Duodenal mucosa (tissue), 2 donors: ENCODE measurements around the gene GMPS.
"Not testable (repeated sequence)": the region's sequence is repeated elsewhere in the genome, so short reads cannot be mapped to it uniquely, and the experiment has no call there.

Experiments
- H3K27ac ChIP-seq: one replicate; pipeline ENCODE4 v1.7.0; 2013; ENCODE audit warnings: low read depth, low read length
- H3K27me3 ChIP-seq, 2 donors: one replicate each; pipeline ENCODE4 v1.7.0; 2013; ENCODE audit warnings: low read length in 2 of 2, control low read depth in 1 of 2; ENCODE audit not compliant: insufficient read depth in 2 of 2, control insufficient read depth in 1 of 2
- H3K36me3 ChIP-seq, 2 donors: one replicate each; pipeline ENCODE4 v1.7.0; 2013; ENCODE audit warnings: low read length in 2 of 2, control low read depth in 1 of 2; ENCODE audit not compliant: insufficient read depth in 2 of 2, control insufficient read depth in 1 of 2
- H3K4me1 ChIP-seq, 2 donors: one replicate each; pipeline ENCODE4 v1.7.0; 2013; ENCODE audit warnings: low read length in 2 of 2, control low read depth in 1 of 2; ENCODE audit not compliant: insufficient read depth in 2 of 2, control insufficient read depth in 1 of 2
- H3K4me3 ChIP-seq, 2 donors: one replicate each; pipeline ENCODE4 v1.7.0; 2013; ENCODE audit warnings: low read length in 2 of 2, low read depth in 1 of 2
- H3K9ac ChIP-seq, 2 donors: one replicate each; pipeline ENCODE4 v1.7.0; 2013; ENCODE audit warnings: low read length in 2 of 2, low read depth in 1 of 2
- H3K9me3 ChIP-seq, 2 donors: one replicate each; pipeline ENCODE4 v1.7.0; 2013; ENCODE audit warnings: low read length in 2 of 2, control low read depth in 1 of 2; ENCODE audit not compliant: control insufficient read depth in 1 of 2

GMPS gene

DNA sequence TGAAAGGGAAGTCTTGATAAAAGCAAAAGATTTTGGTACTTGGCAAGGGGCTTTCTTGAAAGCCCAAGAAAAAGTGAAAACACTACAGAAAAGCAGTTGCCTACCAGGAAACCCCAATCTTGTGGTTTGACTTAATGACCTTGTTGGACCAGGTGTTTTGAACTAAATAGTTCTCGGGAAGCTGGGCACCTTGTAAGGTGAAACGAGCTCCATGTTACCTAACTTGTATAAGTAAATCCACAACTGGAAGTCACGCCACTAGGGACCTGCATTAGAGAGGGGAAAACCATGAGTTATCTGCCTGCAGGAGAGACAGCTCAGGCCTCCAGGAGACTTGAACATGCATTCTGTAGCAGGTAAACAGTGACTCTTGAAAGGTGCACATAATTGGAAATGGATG is 88.2 kb downstream of the GMPS start:
- Histone ChIP-seq H3K9ac (no peak overlapping the region), H3K27ac (no peak overlapping the region), H3K4me3 (no peak overlapping the region), H3K27me3 (no peaks in the 10 kb centered on the region), H3K36me3 (no peaks in the 10 kb centered on the region), H3K4me1 (no peaks in the 10 kb centered on the region), H3K9me3 (no peaks in the 10 kb centered on the region)

DNA sequence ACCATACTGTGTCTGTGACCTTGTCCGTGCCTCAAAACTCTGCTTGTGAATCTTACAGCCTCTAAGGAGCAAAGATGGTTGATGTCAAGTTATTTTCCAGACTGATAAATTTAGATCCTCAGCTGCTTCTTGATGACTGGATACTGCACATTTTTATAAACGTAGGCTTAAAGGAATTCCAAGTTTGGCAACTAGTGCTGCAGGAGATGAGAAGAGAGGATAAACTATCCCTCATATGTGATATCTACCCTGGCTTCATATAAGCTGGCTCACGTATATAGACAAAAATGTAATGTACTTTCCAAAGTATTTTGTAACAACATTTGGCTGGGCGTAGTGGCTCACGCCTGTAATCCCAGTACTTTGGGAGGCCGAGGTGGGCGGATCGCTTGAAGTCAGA is 89.6 kb downstream of the GMPS start:
- H3K27me3 ChIP-seq = no peaks in the 10 kb centered on the region
- no peaks in the 10 kb centered on the region for H3K9me3 ChIP-seq
- H3K9ac ChIP-seq = no peak overlapping the region
- H3K27ac ChIP-seq = no peak overlapping the region
- H3K4me1 ChIP-seq = no peaks in the 10 kb centered on the region
- H3K4me3 ChIP-seq = no peak overlapping the region
- no peaks in the 10 kb centered on the region for H3K36me3 ChIP-seq

DNA sequence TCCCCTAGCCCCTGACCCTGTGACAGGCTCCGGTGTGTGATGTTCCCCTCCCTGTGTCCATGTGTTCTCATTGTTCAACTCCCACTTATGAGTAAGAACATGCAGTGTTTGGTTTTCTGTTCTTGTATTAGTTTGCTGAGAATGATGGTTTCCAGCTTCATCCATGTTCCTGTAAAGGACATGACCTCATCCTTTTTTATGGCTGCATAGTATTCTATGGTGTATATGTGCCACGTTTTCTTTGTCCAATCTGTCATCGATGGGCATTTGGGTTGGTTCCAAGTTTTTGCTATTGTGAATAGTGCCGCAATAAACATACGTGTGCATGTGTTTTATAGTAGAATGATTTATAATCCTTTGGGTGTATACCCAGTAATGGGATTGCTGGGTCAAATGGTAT is 90.6 kb downstream of the GMPS start:
- H3K36me3 ChIP-seq, H3K9me3 ChIP-seq, H3K9ac ChIP-seq, H3K27me3 ChIP-seq, H3K27ac ChIP-seq, H3K4me3 ChIP-seq, H3K4me1 ChIP-seq: not testable (repeated sequence)

DNA sequence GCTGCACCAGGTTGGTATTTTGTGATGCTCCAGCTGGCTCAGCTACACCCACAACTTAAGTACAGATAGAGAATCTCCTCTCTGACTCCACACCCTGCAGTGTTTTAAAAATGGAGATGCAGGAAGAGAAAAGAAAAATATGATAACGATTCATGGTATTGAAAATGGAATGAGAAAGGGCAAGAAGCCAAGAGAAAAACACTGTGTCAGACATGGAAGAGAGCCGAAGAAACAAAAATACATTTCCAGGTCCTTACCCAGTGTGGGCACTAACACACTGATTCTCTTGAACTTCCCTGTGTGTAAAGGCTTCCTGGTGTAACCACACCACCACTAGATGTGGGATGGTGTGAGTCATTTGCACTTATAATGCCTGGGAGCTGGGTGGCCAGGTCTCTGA is 93.1 kb downstream of the GMPS start:
- H3K4me3 ChIP-seq = no peak overlapping the region
- H3K27me3 ChIP-seq = no peaks in the 10 kb centered on the region
- H3K9me3 ChIP-seq = no peaks in the 10 kb centered on the region
- H3K27ac ChIP-seq = no peak overlapping the region
- no peaks in the 10 kb centered on the region for H3K4me1 ChIP-seq
- no peaks in the 10 kb centered on the region for H3K36me3 ChIP-seq
- H3K9ac ChIP-seq = no peak overlapping the region

DNA sequence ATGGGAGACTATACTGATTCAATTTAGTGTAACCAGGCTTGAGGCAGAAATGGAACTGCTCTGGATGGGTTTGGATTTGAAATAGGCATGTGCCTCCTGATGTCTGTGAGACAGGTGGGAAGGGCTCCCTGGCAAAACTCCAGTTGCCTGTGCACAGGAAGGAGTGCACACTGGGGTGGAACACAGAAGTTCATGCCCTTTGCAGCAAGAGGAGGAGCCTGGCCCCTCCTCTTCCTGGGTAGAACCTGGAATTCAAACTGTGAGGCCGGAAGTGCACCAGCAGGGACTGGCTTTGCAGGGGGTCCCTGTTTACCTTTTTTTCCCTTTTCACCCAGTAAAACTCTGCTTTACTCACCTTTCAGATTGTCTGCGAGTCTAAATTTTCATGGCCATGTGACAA is 99.9 kb downstream of the GMPS start:
- Histone ChIP-seq H3K9me3 (peaks cover 0 to 2% of the 10 kb centered on the region in 2 donors), H3K36me3 (no peaks in the 10 kb centered on the region), H3K27ac (no peak overlapping the region), H3K4me3 (no peak overlapping the region), H3K4me1 (peaks cover 0 to 9% of the 10 kb centered on the region in 2 donors), H3K27me3 (no peaks in the 10 kb centered on the region), H3K9ac (no peak overlapping the region)

DNA sequence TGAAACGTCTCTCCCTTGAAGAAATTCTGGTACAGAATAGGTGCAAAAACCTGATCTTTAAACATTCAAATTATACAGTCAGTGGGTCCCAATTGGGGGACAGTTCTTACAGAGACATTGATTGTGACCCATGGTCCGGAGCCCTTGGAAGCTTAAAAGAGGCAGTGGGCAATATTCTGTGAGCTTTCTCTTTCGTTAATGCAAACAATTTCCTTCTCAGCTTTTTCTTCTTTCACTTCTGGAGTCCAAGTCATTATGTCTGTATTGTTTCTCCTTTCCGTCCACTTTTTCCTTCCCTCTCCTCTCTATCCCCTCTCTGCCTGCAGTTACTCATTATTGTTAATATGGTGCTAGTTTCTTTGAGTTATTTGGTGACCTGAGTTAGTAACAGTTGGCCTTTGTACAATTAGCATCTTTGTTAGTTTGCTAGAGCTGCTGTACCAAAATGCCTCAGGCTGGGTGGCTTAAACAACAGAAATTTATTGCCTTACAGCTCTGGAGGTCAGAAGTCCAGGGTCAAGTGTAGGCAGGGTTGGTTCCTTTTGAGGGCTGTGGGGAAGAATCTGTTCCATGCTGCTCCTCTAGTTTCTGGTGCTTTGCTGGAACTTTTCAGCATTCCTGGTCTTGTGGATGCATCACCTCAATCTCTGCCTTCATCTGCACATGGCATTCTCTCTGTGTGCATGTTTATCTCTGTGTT is 102.6 kb downstream of the GMPS start:
- Histone ChIP-seq H3K4me3 (peak overlapping the region in 1 of 2 donors; percentile 44), H3K27me3 (no peaks in the 10 kb centered on the region), H3K4me1 (peaks cover 0 to 9% of the 10 kb centered on the region in 2 donors), H3K9me3 (peaks cover 0 to 2% of the 10 kb centered on the region in 2 donors), H3K27ac (no peak overlapping the region), H3K36me3 (no peaks in the 10 kb centered on the region), H3K9ac (no peak overlapping the region)

DNA sequence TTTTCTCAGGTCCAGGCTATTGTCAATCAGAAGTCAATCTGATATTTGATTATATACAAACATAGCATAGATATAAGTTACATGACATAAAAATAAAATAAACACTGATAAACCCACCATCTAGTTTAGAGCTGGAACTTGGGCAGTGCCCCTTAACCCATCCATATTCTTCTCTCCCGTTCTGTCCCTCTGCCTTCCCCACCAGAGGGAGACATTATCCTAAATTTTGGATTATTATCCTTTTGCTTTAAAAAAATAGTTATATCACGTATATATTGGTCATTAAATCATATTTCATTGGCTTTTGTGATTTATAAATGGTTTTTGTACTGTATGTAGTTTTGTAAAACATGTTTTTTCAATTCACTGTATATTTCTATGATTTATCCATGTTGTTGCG is 107.9 kb downstream of the GMPS start:
- Histone ChIP-seq H3K9me3 (no peaks in the 10 kb centered on the region), H3K4me1 (peaks cover 0 to under 1% of the 10 kb centered on the region in 2 donors), H3K36me3 (no peaks in the 10 kb centered on the region), H3K27me3 (no peaks in the 10 kb centered on the region), H3K4me3 (no peak overlapping the region), H3K27ac (no peak overlapping the region), H3K9ac (no peak overlapping the region)

DNA sequence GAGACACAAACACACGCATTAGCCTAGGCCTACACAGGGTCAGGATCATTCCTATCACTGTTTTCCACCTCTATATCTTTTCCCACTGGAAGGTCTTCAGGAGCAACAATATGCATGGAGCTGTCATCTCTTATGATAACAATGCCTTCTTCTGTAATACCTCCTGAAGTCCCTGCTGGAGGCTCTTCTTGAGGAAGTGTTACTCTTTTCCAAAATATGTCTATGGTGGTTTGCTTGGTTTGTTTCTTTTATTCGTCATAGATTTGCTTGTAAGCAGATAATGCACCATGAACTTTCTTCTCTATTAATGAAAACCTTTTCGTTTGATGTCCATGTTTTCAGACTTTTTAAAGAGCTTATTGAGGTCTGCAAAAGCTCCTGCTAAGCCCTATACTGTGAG is 109.3 kb downstream of the GMPS start:
- no peaks in the 10 kb centered on the region for H3K27me3 ChIP-seq
- no peak overlapping the region for H3K9ac ChIP-seq
- H3K4me1 ChIP-seq = no peaks in the 10 kb centered on the region
- H3K36me3 ChIP-seq = no peaks in the 10 kb centered on the region
- H3K9me3 ChIP-seq = no peaks in the 10 kb centered on the region
- H3K27ac ChIP-seq = no peak overlapping the region
- no peak overlapping the region for H3K4me3 ChIP-seq

DNA sequence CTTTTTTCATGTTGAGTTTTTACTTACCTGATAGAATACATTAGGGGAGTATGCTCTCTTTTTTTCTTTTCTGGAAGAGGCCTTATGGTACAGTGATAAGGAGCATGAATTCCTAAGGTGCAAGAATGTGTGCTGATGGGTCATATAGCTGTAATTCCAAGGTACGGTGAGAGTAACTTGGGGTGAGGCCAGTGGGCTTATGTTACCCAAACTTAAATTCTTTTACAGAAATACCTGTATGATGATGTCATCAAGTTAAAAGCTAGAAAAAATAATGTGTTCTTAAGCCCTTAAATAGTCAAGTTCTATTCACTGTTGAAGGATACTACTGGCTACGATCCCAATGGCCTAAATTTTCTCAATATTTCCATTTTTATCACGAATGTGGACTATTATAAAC is 111.2 kb downstream of the GMPS start:
- no peak overlapping the region for H3K4me3 ChIP-seq
- no peak overlapping the region for H3K27ac ChIP-seq

DNA sequence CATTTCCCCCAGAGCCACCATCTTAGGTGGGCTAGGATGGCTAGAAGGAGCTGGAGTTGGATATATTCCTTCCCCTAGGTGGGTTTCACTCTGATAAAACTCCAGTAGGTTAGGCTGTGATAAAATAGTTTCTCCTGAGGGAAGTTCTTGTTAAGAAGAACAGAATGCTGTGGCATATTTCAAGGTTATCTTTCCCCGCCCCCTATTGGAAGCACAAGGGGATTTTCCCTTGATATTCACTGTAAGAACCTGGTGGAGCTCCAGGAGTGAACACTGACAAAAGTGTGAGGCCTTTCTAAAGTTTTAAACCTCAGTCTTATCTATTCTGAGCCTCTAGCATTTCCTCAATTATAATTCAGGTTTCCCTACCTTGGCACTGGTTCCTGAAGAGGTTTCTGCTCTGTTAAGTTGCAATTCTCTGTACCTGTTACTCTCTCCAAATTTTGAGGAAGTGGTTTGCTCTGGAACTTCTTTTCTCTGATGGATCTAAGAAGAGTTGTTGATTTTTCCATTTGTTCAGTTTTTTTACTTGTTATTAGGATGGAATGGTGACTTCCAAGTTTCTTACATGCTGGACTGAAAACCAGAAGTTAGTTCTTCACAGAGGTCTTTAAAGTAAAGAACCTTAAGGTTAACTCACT is 113.5 kb downstream of the GMPS start:
- Histone ChIP-seq H3K9ac (no peak overlapping the region), H3K36me3 (no peaks in the 10 kb centered on the region), H3K4me1 (no peaks in the 10 kb centered on the region), H3K27ac (no peak overlapping the region), H3K9me3 (no peaks in the 10 kb centered on the region), H3K4me3 (no peak overlapping the region), H3K27me3 (no peaks in the 10 kb centered on the region)

More for the DNA sequence above, 111.2 kb downstream of the GMPS start:
- Histone ChIP-seq H3K4me1 (no peaks in the 10 kb centered on the region), H3K9ac (no peak overlapping the region), H3K36me3 (no peaks in the 10 kb centered on the region), H3K9me3 (no peaks in the 10 kb centered on the region), H3K27me3 (no peaks in the 10 kb centered on the region)
